Lower leg skin (tissue), 3 donors: ENCODE data around the gene SYT6.

Source experiments
- CTCF ChIP-seq, 3 donors: fragments of 450-650 bp; IDR thresholded peaks; one replicate each; pipeline ENCODE4 v1.5.1; 2016; ENCODE audit warnings: antibody characterized with exemption in 3 of 3, mild to moderate bottlenecking in 3 of 3, moderate library complexity in 2 of 3
- POLR2A ChIP-seq, 2 donors: fragments of 450-650 bp; IDR thresholded peaks; one replicate each; pipeline ENCODE4 v1.6.1; 2016 to 2017; ENCODE audit warnings: antibody characterized with exemption in 2 of 2, mild to moderate bottlenecking in 1 of 2, moderate library complexity in 1 of 2

DNA sequence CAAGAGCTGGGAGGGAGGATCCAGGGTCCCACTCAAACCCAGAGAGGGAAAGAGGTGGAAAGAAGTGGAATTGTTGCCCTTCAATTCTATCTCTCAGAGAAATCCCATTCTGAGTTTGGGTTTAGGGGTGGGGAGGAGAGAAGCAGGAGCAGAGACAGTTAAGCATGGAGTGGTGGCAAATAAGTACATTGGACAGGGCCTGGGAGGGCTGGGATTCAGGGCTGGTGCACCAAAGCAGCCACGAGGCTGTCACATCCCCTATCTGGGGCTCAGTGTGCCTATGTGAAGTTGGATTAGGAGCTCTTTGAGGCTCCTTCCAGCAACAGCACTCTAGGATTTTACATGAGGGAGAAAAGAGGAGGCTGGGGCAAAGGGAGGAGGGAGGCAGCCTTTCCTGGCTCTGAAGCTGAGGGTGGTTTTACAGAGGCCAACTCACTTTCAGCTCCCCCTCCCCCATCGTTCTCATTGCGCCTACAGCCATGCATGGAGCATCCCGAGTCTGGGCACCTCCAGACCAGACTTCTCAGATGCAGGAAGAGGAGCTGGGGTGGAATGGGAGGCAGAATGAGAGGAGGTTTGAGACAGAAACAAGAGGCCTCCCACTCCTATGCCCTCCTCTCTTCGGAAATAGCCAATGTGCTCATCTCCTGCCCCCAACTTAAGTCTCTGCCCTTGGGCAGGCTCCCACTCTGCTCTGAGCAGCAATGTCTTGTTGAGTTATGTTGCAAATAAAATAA, 3.0 kb upstream of the SYT6 start:
- TF ChIP-seq CTCF (IDR thresholded peaks at IDR 0.05) = no peak
- no peak for TF ChIP-seq POLR2A (IDR thresholded peaks at IDR 0.05)
